GM19324 (cell line): ENCODE measurements around the gene SBF2.

Experiments used
- ATAC-seq: cut with Tn5 transposase; IDR thresholded peaks from one replicate; pipeline ENCODE4 v1.9.1; 2021; ENCODE audit warnings: mild to moderate bottlenecking, moderate library complexity; ENCODE audit not compliant: unreplicated experiment, low FRiP score

The SBF2 gene

DNA sequence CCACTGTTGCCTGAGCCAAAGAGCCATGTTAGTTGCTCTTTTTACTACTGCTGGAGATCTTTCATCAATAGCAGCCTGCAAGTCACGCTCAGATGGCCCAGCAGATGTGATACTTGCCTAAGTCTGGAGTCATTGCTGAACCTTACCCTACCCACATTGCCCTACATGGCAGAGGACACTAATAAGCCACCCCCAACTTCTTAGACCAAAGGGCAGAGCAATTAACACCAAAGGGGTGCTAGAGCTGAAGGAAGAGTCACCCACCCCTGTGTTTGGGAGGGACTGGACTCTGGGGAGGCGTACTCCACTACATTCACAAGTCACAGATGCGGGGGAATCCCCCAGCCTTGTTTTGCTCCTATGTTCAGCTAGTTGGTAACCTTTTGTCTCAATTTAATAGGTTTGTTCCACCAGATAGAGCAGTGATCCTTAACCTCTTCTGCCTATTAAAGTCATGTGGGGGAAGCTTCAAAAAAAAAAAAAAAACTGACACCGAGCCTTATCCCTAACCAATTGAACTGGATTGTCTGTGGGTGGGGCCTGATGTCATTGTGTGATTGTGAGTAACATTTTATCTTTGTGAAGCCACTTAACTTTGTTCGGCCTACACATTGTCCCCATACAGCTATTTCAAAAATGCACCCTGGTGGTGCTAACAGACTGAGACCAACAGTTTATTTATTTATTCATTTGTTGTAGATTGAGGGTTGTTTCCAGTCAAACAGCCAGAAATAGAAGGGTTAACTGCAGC lies 23.9 kb upstream of the SBF2 start:
- ATAC-seq, result no peak

DNA sequence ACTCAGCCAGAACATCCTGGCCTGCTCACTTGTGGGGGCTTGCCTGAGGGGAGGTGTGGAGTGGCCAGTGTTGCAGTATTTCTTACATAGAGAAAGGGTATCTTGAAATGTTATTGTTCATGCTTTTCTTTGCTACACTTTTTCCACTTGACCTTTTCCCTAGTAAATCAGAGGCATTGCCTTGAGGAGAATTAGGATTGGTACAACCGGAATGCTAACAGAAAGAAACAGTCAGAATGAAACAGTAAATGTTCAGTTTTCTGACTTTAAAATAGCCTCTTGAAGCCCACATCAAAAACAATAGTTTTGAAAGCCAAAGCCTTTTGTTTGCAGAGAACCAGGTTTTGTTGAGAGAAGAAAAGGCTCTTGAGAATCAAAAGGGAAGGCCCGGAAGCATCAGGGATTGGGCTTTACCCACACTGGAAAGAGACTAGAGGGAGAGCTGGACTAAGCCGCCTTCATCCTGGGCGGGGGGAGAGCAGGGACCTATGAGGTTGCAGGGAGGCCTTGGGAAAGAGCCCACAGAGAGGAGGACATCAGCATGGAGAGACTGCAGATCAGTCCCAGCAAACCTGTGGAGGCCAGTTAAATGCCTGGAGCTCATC lies 23.2 kb upstream of the SBF2 start:
- no peak for ATAC-seq

DNA sequence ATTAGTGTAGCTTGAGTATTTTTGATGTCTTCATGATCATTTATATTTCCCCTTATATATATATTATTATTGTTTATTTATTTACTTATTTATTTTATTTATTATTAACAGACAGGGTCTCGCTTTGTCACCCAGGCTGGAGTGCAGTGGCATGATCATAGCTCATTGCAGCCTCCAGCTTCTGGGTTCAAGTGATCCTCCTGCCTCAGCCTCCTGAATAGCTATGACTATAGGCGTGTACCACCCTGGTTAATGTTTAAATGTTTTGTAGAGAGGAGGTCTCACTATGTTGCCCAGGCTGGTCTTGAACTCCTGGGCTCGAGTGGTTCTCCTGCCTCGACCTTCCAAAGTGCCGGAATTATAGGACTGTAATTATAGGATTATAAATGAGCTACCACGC lies 21.1 kb upstream of the SBF2 start:
- no peak for ATAC-seq

DNA sequence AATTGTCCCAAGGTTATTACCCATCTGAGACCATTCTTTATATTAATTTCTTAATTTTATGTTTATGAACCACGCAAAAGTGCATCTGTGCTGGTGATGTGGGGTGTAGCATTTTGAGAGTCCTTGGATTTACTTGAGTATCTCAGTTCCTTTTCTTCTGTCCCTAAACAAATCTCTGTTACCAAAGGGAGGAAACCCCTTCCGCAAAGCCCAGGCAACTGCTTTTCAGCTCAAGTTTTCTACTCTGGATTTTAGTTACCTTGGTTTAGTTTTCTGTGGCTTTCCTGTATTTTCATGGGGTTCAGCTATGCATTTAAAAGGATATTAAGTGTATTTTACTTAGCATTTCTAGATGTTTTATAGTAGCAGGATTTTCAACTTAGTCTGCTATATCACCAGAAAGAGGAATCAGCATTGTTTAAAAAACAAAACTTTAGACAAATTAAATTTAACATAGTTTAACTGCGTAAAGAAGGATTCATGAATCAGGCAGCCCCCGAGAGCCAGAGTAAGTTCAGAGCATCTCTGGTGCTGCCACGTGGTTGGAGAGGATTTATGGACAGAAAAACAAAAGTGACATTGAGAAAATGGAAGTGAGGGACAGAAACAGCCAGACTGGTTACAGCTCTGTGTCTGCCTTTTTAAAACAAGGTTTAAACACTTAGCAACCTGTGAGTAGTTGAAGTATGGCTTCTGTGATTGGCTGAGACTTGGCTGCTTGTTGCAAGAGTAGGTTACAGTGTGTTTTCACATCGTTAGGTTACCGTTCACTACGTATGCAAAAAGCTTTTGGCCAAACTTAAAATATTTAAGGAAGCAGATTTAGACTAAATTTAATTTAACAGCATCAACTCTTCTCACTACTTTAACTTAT lies 20.4 kb upstream of the SBF2 start:
- ATAC-seq, result peak; percentile 91

DNA sequence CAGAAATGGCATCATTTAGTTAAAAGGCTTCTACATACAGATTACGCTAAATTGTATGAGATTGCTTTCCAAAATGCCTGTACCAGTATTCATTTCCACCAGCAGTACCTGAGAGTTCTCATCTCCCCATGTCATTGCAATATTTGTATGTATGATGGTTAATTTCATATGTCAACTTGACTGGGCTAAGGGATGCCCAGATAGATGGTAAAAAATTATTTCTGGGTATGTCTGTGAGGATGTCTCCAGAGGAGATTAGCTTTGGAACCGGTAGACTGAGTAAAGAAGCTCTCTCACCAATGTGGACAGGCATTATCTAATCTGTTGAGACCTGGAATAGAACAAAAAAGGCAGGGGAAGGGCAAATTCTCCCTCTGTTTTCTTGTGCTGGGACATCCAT lies 17.8 kb upstream of the SBF2 start:
- no peak for ATAC-seq

DNA sequence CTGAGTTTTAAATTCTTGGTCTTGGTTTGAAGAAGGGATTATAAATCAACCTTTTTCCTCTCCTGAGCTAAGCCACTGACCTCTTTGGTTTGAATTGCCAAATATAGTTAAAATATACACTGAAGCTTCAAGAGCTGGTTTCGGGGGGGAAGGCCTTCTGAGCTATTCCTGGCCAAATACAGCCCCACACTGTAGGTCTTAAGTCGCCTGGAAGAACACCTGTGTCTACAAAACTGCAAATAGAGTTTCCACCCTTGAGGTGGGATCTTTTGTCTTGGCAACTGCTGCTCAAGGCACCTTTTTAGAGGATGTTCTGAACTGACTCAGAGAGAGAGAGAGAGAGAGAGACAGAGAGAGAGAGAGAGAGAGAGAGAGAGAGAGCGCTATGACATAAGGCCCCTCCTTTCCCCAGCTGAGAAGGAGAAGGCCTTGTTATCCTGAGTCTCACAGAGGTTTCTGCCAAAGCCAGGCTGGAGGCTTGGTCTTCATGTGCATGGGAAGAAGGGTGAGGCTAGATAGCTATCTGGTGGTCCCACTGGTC lies 16.4 kb upstream of the SBF2 start:
- no peak for ATAC-seq

DNA sequence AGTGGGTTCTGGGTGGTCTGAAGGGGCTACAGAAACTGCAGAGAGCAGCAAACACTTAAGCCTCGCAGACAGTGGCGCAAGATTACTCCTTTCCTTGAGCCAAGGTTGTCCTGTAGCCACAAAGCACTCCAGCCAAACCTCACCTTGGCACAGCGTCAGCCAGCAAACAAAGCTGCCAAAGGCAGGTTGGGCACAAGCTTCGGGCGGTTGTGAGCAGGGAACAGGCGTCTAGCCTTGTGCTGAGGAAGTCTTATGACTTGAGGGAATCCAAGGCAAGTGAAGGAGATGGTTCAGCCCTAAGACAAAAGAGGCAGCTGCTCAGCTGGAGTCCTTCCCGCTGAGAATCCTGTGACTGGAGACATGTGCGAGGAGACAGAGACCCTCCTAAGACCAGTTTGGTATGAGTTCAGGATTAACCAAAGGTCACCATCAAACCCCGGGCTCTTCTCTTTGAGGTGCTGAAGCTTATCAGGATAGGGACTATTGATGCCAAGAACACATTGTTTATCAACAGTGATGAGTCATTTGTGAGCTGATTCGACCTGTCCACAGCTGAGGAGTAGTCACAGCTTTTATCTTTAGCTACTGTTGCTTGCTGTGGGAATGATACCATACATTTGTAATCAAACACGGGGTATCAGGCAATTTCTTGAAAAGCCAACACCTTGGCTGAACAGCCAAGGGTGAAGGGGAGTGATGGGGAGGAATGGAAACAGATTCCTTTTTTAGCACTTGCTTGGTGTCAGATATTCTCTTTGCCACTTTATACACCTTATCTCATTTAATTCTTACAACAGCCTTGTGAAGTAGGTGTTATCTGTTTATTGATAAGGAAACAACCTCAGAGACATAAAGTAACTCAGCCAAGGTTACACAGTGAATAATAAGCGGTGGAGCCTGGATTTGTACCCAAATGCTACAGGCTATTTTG lies 15.4 kb upstream of the SBF2 start:
- no peak for ATAC-seq

DNA sequence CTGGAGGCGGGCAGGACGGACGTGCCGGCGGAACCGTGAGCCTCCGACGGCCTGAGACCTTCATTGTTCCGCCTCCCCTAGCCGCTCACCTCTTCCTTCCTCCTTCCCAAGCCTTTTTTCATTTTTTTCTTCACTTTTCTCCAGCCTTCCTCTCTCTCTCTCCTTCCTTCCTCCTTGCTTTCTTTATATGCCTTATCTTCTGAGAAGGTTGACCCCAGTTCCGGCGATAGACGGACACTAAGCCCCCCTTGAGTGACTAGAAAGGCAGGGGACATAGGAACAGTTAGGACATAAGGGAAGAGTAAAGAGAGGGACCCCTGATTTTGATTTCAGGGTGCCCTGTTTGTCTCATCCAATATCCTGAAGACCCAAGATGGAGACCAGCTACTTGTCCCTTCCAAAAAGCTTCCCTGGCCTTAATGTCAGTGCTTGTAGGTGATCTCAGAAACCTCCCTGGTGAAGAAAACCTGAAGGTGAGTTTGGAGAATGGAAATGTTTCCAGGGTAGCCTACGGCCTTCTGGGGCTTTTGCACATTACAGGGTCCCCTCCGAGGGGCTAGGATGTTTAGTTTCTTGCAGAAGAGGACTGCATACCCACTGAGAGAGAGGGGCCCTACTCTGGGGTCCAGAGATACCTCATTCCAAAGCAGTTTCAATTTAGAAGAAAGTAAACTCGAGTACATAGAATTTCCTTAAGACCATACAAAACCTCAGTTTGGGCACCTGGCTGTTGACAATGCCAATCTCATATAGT lies 14.4 kb upstream of the SBF2 start:
- no peak for ATAC-seq

DNA sequence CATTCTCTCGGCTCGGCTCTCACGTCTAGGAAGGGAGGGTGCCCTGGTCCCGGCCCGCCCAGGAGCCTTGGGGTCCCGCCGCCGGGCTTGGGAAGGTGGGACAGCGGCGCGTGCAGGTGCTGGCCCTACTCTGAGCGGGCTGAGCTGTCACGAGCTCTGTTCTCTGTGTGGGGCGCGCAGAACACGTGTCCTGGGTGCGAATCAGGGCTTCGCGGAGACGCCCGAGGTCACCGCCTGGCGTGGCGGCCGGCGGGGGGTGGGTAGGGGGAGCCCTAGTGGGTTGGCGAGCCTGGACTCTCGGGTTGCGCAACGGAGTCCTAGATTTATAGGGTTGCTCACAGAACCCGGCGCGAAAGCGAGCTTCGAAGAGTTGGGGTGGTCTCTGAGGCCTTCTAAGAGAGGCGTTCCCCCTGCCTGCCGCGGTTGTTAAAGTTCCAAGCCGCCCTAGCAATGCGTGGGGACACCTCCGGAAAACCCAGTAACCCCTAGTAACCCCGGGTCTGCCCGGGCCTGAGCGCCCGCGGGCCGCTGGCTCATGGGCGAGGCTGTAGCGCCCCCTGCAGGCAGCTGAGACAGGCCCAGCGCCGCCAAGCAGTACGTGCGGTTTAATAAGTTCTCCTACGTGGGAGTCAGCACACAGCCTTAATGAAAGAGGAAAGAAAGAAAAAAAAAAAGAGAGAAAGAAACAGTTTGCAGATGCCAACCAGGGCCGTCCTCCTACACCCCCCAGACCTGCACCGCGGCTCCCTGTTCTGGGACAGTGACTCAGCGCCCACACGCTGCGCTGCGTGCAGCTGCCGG lies 13.6 kb upstream of the SBF2 start:
- peak; percentile 71 for ATAC-seq

DNA sequence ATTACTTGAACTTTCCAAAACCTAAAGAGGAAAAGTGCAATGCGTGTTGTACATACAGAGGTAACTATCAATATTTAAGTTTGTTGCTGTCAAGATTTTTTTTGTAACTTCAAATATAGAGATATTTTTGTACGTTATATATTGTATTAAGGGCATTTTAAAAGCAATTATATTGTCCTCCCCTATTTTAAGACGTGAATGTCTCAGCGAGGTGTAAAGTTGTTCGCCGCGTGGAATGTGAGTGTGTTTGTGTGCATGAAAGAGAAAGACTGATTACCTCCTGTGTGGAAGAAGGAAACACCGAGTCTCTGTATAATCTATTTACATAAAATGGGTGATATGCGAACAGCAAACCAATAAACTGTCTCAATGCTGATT lies 13.0 kb upstream of the SBF2 start:
- no peak for ATAC-seq

DNA sequence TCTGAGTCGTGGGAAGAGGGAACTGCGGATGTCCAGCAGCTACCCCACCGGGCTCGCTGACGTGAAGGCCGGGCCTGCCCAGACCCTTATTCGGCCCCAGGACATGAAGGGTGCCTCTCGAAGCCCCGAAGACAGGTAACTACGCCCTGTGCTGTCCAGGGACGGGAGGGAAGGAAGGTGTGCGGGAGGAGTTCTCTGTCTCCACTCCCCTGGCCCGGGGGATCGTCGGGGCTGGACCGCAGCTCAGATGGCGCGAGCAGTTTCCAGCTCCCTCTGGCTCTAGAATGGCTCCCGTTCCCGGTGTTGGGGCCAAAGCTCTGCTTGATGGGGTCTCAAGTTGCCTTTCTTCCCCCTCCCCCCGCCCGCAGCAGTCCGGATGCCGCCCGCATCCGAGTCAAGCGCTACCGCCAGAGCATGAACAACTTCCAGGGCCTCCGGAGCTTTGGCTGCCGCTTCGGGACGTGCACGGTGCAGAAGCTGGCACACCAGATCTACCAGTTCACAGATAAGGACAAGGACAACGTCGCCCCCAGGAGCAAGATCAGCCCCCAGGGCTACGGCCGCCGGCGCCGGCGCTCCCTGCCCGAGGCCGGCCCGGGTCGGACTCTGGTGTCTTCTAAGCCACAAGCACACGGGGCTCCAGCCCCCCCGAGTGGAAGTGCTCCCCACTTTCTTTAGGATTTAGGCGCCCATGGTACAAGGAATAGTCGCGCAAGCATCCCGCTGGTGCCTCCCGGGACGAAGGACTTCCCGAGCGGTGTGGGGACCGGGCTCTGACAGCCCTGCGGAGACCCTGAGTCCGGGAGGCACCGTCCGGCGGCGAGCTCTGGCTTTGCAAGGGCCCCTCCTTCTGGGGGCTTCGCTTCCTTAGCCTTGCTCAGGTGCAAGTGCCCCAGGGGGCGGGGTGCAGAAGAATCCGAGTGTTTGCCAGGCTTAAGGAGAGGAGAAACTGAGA lies 12.2 kb upstream of the SBF2 start:
- ATAC-seq, result no peak

DNA sequence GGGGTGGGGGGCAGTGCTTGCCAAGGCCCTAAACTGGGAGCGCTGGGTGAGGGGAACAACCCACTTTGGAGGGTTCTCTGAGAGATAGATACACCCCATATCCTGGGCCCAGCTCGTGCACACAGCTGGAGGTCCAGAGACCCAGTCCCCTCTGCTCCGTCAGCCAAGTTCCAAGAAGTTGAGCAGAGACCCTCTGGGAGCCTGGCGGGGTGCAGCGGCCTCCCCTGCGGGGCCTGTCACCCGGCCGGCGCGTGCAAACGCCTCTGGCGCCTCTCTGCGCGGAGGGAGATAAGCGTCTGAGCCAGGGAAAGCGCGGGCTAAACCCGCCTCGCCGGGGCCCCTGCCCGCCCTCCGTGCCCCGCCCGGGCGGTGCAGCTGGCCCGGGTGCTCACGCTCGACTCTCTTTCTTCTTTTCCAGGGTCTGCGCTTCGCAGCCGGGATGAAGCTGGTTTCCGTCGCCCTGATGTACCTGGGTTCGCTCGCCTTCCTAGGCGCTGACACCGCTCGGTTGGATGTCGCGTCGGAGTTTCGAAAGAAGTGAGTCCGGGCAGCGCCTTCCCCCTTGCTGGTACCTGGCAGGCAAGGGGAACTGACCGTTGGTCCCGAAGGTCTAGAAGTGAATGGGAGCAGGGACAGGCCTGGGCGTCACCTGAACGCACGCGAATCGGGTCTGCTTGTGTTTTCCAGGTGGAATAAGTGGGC lies 11.4 kb upstream of the SBF2 start:
- no peak for ATAC-seq

DNA sequence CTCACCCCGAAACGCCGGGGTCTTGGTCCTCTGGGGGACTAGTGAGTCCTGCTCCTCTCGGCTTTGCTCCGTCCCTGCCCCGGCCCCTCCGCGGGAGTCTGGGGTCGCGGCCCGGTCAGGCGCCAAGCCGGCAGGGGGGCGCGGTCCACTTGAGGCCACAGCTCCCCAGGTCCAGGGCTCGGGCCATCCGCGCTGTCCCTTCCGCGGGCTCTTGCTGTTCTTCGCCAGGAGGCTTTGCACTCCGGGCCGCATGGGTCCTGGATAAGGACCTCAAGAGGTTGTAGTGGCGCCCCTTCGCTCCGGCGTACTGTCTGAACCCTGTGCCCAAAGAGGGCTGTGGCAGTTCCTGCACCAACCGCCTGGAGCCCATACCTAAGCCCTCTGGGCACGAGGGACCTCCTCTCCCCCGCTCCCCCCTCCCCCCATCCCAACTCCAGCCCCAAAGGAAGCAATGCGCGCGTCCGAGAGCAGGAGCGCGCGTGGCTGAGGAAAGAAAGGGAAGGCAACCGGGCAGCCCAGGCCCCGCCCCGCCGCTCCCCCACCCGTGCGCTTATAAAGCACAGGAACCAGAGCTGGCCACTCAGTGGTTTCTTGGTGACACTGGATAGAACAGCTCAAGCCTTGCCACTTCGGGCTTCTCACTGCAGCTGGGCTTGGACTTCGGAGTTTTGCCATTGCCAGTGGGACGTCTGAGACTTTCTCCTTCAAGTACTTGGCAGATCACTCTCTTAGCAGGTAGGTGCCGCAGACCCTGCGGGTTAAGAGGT lies 10.7 kb upstream of the SBF2 start, which contains the start of gene ADM:
Gene ADM (plus strand): TSS at position 579 of the 767 bp plus-strand sequence. CDS start 628 bp downstream, outside the sequence.
- no peak for ATAC-seq

DNA sequence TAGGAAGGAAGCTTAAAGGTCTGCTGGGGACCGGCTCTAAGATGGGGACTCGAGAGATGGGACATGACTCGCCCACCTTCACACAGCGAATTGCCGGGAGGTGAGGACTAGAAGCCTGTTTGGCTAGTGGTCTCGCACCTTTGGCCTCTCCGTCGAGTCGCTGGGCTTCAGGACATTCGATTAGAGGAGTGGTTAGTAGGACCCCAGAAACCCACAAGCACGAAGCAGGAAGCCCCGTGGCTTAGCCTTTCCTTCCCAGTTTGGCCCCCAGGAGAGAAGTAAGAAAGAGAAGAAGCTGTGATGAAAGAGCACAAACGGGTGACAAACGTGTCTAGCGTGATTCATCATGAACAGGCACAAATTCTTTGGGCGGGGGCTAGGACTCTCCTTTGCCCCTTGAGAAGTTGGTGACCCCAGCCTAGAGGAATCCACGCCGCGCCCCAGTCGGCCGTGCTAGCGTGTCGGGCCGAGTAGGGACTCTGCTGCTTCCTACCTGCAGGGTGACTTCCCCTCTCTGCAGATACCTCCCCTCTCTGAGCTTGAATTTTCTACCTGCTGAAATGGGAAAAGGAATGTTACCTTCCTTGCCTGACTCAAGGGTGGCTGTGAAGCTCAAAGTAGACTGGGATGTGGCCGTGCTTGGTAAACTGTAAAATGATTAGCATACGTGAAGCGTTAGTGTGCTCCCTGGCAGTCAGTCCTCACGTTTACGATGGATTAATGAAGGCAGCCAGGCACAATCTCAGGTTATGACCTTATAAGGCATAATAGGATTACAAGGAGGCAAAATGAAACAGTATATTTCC lies 9.7 kb upstream of the SBF2 start:
- no peak for ATAC-seq
